ENCODE results near the gene MPHOSPH9. TPM values are rescaled to one million over a fixed set of nuclear protein-coding genes. Genes with fewer than 3 reads are reported as not detected.

MPHOSPH9 gene
- total RNA-seq, 4 donors from 2014 or later, result 14.2 to 25.3 (median 15.1) TPM

DNA sequence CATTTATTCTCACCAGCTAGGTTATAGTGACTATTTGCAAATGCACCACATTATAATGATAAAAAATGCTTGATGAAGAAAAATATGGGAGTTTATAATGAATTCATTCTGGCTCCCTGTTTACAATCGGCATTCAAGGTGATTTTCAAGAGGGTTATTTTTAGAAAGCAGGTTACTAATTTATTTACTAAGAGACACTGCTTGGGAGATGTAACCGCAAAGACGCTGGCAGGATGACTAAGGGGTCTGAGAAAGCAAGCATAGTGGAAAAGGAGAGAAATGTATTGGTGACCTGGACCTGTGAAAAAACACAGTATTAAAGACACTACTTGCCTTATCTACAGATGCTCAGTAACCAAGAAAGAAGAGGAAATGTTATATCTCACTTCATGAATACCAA, 68.7 kb downstream of the MPHOSPH9 start:
- H3K27ac ChIP-seq (replicated peaks in 1 of 4), result no peak overlapping the region
- no peaks in the 10 kb centered on the region for H3K27me3 ChIP-seq
- TF ChIP-seq, protein P1, sequence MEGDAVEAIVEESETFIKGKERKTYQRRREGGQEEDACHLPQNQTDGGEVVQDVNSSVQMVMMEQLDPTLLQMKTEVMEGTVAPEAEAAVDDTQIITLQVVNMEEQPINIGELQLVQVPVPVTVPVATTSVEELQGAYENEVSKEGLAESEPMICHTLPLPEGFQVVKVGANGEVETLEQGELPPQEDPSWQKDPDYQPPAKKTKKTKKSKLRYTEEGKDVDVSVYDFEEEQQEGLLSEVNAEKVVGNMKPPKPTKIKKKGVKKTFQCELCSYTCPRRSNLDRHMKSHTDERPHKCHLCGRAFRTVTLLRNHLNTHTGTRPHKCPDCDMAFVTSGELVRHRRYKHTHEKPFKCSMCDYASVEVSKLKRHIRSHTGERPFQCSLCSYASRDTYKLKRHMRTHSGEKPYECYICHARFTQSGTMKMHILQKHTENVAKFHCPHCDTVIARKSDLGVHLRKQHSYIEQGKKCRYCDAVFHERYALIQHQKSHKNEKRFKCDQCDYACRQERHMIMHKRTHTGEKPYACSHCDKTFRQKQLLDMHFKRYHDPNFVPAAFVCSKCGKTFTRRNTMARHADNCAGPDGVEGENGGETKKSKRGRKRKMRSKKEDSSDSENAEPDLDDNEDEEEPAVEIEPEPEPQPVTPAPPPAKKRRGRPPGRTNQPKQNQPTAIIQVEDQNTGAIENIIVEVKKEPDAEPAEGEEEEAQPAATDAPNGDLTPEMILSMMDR (IDR thresholded peaks at IDR 0.05), result no peak
- TF ChIP-seq EP300 (IDR thresholded peaks at IDR 0.05), result no peak
- TF ChIP-seq POLR2A (IDR thresholded peaks at IDR 0.05; ENCODE audit: low read depth), result no peak
- no peak for TF ChIP-seq POLR2AphosphoS5 (IDR thresholded peaks at IDR 0.05)
- intact Hi-C loops (cut with DNase I), result no loop called here
- H3K36me3 ChIP-seq, result peaks cover 0 to 56% (median 37%) of the 10 kb centered on the region in 4 donors
- no peak for DNase-seq (ENCODE audit: extremely low spot score)
- H3K9me3 ChIP-seq, result no peaks in the 10 kb centered on the region
- WGBS, result 92% methylated on average over 3 of the region's 3 CpGs
- H3K4me1 ChIP-seq, result no peaks in the 10 kb centered on the region
- H3K4me3 ChIP-seq, result no peak overlapping the region

DNA sequence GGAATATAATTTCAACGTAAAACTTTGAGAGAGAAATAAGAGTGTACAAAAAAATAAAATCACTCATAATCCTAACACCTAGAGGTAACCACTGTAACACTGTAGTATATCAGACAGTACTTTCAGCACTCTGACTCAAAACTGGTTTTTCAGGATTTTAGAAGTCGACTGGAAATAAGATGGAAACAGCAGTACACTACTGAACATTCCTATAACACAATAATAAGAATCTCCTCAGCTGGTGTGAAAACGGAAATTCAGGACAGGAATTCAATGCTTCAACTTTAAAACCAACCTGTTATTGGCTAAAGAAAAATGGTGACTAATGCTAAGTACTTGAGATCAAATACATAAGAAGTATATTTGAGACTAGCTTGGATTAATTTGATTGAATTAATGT, 69.7 kb downstream of the MPHOSPH9 start:
- intact Hi-C loops (cut with DNase I), result no loop called here
- TF ChIP-seq POLR2A (IDR thresholded peaks at IDR 0.05; ENCODE audit: low read depth) (no peak), POLR2AphosphoS5 (IDR thresholded peaks at IDR 0.05) (no peak), EP300 (IDR thresholded peaks at IDR 0.05) (no peak)
- TF ChIP-seq, protein P1 (IDR thresholded peaks at IDR 0.05), result no peak
- no peak for DNase-seq (ENCODE audit: extremely low spot score)
- Histone ChIP-seq H3K27me3 (no peaks in the 10 kb centered on the region), H3K27ac (replicated peaks in 1 of 4) (no peak overlapping the region), H3K4me3 (no peak overlapping the region), H3K36me3 (peaks cover 0 to 58% (median 37%) of the 10 kb centered on the region in 4 donors), H3K4me1 (no peaks in the 10 kb centered on the region), H3K9me3 (no peaks in the 10 kb centered on the region)
- WGBS, result 92% methylated on average over 3 of the region's 3 CpGs

DNA sequence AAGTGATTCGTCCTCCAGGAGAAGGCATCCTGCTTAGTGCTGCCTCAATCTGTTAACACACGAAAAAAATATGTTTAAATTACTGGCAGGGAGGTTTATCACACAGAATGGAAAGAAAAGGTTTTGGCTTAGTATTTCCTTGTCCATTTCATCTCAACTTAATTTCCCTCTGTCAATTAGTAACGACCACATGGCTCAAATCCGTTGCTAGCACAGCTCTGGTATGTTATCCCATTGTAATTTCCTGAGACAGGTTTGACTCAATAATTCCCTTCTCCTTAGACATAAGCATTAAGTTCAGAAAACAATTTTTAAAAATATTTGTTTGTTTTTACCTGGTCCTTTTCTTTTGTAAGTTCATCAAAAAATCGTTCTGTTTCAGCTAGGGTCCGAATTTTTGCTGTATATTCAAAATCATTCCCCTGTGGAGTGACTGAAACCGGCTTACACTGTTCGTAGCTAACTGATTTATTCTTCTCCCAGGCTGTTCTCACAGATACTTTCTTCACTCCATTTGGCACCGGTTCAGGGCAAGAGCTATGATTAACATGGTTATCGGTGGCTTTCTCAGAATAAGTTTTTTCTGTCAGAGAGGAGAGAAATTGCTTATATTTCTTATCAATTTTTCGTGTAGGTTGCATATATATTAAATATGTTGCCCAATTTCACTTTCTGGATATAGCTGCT, 72.0 kb downstream of the MPHOSPH9 start:
- H3K36me3 ChIP-seq, result peaks cover 0 to 50% (median 32%) of the 10 kb centered on the region in 4 donors
- DNase-seq (ENCODE audit: extremely low spot score), result no peak
- no peaks in the 10 kb centered on the region for H3K27me3 ChIP-seq
- H3K9me3 ChIP-seq, result no peaks in the 10 kb centered on the region
- TF ChIP-seq POLR2AphosphoS5 (IDR thresholded peaks at IDR 0.05), result no peak
- no peak for TF ChIP-seq POLR2A (IDR thresholded peaks at IDR 0.05; ENCODE audit: low read depth)
- TF ChIP-seq EP300 (IDR thresholded peaks at IDR 0.05), result no peak
- TF ChIP-seq, protein P1 (IDR thresholded peaks at IDR 0.05), result no peak
- H3K27ac ChIP-seq (replicated peaks in 1 of 4), result no peak overlapping the region
- H3K4me1 ChIP-seq, result no peaks in the 10 kb centered on the region
- intact Hi-C loops (cut with DNase I), result no loop called here
- WGBS, result 75% methylated on average over 11 of the region's 11 CpGs
- no peak overlapping the region for H3K4me3 ChIP-seq

DNA sequence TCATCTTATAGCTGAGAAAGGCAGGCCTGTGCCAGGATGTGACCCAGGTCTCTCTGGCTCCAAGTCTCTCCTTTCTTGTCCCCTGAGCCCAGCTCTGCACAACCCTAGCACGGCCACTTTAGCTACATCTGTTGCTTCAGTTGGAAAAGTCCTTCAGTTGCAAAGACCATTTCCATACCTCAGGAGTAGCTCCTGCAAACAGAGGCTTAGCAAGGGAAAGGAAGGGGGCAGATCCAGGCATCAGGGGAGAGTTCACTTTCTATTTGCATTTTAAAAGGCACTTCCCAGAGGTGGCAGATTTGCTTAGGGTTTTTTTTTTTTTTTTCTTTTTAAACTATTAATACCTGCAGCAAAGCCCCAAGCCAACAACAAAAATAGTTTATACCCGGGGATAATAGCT, 79.0 kb downstream of the MPHOSPH9 start:
- no peak overlapping the region for H3K4me3 ChIP-seq
- 71% methylated on average over 2 of the region's 2 CpGs for WGBS
- no peaks in the 10 kb centered on the region for H3K27me3 ChIP-seq
- peaks cover 14 to 30% (median 23%) of the 10 kb centered on the region in 4 donors for H3K4me1 ChIP-seq
- DNase-seq (ENCODE audit: extremely low spot score), result no peak
- H3K27ac ChIP-seq (replicated peaks in 1 of 4), result no peak overlapping the region
- peaks cover 0 to 10% (median 2%) of the 10 kb centered on the region in 4 donors for H3K36me3 ChIP-seq
- TF ChIP-seq, protein P1 (IDR thresholded peaks at IDR 0.05), result no peak
- TF ChIP-seq POLR2AphosphoS5 (IDR thresholded peaks at IDR 0.05), result no peak
- no peak for TF ChIP-seq EP300 (IDR thresholded peaks at IDR 0.05)
- no peak for TF ChIP-seq POLR2A (IDR thresholded peaks at IDR 0.05; ENCODE audit: low read depth)
- no peaks in the 10 kb centered on the region for H3K9me3 ChIP-seq
- intact Hi-C loops (cut with DNase I), result loop anchor here (5.0 to 10.0 kb wide), 2 partner anchors 78 to 179 kb away; partner anchors contain the start of genes MPHOSPH9, MTRFR and OGFOD2
